Cardiac septum (tissue), 1 donor: Measurements from ENCODE around the gene GFRAL. TPM values are rescaled to one million over a fixed set of nuclear protein-coding genes. Genes with fewer than 3 reads are reported as not detected.

ENCODE experiments used
- DNase-seq: peaks from one replicate; pipeline ENCODE4 v3.0.0-alpha.2; 2020; ENCODE audit warnings: low spot score
- intact Hi-C: fragments of 100-400 bp; cut with DNase I; formaldehyde crosslinking; loops from one replicate; pipeline ENCODE4 v1.14.0; 2022
- total RNA-seq: library from RNA; stranded (reverse); fragmentation: NEBNext Ultra II Directional; extraction: Animal tissue kit (Norgen Biotek cat#: 25700); gene quantifications from one replicate; pipeline ENCODE4 v1.2.1, GENCODE V29; 2021
- donor health status: DM: no; HTN: no; CAD: no.

Gene GFRAL
- total RNA-seq, 1 donor from 2014 or later: not detected

DNA sequence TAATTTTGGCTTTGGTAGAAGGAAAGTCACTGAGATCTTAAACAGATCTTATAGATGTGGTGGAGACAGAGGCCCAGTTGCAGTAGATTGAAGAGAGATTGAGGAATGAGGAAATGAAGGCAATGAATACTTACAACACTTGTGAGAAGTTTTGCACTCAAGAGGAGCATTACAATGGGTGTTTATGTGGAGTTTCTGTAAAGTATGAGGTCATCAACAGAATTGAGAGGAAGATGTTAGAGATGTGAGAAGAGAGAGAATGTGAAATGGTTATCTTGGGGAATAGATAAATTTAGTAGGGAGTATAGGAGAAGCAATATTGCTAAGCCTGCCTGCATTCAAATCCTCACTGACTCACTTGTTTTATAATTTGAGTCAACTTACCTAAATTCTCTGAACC lies 83.4 kb downstream of the GFRAL start:
- intact Hi-C loops: no loop called here

DNA sequence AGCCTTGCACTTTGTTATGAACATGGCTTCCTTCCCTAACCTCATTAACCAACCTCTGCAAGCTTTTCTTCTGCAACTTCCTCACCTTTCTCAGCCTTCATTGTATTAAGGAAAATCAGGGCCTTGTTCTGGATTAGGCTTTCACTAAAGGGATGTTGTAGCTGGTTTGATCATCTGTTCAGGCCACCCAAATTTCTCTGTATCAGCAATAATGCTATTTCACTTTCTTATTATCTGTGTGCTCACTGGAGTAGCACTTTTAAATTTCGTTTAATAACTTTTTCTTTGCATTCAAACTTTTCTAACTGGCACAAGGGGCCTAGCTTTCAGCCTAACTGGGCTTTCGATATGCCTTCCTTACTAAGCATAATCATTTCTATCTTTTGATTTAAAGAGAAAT lies 96.7 kb downstream of the GFRAL start:
- intact Hi-C loops: no loop called here
- no peak for DNase-seq

More for the DNA sequence above, 83.4 kb downstream of the GFRAL start:
- DNase-seq: no peak

DNA sequence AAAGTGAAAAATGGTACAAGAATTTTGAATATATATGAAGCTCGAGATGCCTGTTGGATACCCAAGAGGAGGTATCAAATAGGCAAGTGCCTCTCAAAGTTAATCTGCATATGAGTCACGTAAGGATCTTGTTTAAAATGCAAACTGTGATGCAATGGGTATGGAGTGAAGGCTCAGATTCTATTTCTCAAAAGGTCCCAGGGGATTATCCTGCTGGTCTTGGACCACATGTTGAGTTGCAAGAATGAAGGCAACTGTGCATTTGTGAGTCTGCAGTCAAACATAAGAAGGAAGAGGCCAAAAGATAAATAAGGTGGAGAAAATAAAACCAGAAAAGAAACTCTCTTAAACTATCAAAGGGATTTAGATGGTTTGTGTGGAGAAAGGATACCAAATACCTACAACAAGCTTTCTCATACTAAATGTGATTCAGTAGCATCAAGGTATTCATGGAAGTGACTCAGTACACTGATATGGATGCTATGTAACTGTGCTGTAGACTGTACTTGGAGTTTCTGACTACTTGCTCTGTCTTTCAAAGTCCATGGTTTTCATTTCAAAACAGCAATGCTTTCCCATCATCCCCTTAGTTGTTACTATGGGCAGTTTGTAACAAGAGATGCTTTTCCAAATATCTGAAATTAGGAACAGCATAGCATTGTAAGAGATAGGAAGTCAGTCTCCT lies 106.3 kb downstream of the GFRAL start:
- DNase-seq: no peak
- intact Hi-C loops: no loop called here

DNA sequence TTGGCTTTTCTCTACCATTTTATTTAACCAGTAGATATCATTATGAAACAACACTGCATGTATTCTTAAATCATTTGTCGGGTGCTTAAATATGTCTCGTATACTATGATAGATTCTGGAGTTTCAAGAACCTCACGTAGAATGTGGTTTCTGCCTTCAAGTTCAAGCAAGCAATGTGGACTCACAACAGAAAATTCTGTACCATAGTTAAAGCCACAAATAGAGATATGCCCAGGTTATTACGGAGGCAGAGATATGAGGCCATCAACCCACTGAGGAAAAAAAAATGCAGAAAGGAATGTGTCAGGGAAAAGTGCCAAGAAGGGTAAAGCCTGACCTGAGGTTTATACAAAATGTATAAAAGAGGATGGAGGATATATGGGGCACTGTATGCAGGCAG lies 109.9 kb downstream of the GFRAL start:
- DNase-seq: no peak
- intact Hi-C loops: no loop called here

DNA sequence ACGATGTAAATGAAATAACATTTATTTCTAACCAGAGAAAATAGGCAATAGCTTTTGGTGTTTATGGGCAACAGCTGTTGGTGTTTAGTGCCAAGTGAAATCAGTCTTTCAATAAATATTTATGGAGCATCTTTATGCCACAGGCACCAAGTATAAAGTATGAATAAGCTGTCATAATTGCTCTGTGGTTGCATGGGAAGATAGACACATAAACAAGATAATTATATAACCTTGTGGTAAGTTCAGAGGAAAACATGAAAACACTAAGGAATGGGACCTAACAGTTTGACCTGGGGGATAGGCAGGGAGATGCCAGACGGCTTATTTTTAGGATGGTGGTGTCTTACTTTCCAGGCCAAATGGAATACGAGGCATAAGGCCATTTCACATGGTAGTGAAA lies 110.9 kb downstream of the GFRAL start:
- intact Hi-C loops: no loop called here
- DNase-seq: no peak

DNA sequence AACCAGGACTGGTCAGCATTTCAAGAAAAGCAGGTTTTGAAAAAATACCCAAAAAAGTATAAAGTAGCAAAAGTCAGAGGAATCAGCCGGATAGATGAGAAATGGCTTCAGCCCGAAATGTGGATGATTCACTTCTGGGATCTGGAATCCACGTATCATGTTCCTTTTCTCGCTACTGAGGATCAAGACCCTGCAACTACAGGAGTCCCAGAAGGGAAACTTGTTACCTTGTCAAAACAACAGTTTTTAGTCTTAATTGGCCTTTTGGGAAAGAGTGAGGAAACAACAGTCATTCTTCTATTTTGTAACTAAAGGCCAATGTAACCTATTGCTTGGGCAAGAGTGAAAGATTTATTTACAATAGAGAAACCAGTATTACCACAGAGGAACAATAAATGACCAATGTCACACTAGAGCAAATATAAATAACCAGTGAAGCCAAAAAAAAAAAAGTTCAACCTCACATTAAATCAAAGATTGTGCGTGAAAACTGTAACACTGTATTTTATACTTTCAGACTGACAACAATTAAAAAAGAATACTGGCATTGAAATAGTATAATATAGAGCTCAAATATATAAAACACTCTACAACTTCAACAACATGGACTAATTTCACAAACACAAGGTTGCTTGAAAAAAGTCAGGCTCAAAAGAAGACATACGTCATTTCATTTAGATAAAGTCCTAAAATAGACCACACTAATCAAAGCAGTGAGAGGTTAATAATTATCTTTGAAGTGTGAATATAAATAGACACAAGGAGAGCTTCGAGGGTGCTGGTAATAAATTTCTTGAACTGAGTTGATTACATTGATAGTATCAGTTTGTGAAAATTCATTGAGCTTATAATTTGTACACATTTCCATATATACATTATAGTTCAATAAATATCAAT lies 116.2 kb downstream of the GFRAL start:
- intact Hi-C loops: loop anchor here (10.0 kb wide), 1 partner anchor 851 kb away; no protein-coding TSS in a partner anchor
- DNase-seq: no peak

DNA sequence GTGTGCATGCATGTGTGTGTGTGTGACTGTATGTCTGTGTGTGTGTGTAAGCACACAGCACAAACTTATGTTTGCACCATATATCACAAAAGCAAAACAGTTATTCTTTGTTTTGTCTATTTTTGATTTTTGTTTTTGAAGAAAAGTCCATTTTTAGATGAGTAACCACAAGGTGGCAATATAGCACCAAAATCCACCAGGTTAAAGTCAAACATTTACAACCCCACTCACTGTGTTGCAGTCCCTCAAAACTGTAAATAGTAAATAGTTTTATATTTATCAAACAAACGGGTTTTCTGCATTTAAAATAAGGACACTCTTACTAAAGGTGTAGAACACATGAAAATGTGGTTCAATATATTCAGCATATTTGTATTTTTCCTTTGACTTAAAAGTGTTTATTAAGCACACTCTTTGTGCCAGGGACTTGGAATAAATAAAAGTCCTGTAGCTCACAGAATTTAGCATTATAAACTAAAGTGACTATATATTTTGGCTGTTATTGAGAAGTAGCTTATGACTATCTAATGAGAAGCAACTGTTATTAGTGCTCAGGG lies 118.5 kb downstream of the GFRAL start:
- no peak for DNase-seq
- intact Hi-C loops: loop anchor here (5.0 to 10.0 kb wide), 3 partner anchors 442 to 849 kb away; no protein-coding TSS in a partner anchor

DNA sequence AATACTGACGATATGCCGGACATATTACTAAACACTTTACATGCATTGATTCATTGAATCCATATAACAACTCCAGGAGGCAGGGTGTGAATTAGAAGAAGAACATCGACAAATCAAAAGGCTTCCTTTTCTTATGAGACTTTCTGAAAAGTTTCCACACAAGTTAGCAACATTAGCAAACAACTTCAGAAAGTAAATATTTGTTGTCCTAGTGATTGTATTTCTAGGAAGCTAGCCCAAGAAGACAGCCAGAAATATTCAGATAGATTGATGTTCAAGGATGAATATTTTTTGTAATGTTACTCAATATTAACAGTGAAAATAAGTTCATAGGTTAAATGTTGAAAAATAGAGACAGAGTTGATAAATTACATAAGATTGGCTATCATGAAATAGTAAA lies 120.6 kb downstream of the GFRAL start:
- intact Hi-C loops: loop anchor here (5.0 to 10.0 kb wide), 3 partner anchors 439 to 847 kb away; no protein-coding TSS in a partner anchor
- DNase-seq: no peak

DNA sequence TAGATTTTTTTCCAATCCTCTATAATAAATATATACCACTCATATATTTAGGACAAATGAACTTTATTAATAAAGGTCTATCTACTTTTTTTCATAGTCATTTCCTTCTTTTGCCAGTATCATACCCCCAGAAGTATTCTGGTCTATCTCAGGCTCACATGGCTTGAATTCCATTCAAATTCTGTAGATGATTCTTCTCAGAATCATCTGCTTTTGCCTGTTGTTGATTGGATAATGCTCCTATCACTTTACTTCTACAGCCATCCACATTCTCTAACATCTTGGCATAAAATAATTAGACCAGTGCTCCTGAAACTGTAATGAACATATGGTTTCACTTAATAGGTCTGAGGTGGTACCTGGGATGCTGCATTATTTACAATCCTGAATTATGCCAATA lies 121.2 kb downstream of the GFRAL start:
- DNase-seq: no peak
- intact Hi-C loops: loop anchor here (5.0 to 10.0 kb wide), 3 partner anchors 439 to 846 kb away; no protein-coding TSS in a partner anchor

DNA sequence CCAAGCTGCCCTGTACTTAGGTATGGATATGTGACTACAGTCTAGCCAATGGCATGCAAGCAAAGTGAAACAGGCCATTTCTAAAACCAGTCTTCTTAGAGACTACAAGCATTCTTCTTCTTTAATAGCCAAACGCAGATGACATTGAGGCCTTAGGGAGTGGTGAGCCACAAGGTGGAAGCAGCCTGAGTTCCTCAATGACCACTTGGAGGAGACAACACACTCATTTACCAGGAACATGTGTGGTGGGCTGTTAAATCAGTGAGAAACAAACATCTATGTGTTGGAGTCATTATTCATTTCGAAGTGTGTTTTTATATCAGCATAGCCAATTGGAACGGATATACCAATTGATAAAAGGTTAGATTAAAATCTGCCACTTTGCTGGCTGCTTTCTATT lies 122.0 kb downstream of the GFRAL start:
- no peak for DNase-seq
- intact Hi-C loops: loop anchor here (5.0 to 10.0 kb wide), 3 partner anchors 438 to 846 kb away; no protein-coding TSS in a partner anchor

DNA sequence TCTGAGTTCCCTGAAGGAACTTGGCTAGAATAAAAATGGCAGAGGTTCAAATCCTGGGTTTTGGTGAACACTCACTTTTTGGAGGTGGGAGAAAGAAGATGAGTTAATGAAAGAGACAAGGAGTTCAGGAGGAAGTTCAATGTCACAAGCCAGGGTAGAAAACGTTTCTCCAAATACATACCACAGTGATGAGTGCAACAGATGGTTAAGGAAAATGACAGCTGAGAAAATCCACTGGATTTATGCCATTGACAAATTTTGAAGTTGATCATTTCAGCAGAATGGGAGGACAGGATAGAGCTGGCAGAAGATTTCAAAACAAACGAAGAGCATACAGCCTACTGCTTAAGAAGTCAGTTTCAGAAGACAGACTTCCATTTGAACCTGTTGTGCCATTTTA lies 122.7 kb downstream of the GFRAL start:
- intact Hi-C loops: no loop called here
- DNase-seq: no peak

Other genes with a start within 250 kb of the GFRAL start
- gene HCRTR2, start 153.0 kb upstream of the GFRAL start, total RNA-seq: not detected